Measurements from ENCODE around the gene PLEKHM2.

Gene PLEKHM2

DNA sequence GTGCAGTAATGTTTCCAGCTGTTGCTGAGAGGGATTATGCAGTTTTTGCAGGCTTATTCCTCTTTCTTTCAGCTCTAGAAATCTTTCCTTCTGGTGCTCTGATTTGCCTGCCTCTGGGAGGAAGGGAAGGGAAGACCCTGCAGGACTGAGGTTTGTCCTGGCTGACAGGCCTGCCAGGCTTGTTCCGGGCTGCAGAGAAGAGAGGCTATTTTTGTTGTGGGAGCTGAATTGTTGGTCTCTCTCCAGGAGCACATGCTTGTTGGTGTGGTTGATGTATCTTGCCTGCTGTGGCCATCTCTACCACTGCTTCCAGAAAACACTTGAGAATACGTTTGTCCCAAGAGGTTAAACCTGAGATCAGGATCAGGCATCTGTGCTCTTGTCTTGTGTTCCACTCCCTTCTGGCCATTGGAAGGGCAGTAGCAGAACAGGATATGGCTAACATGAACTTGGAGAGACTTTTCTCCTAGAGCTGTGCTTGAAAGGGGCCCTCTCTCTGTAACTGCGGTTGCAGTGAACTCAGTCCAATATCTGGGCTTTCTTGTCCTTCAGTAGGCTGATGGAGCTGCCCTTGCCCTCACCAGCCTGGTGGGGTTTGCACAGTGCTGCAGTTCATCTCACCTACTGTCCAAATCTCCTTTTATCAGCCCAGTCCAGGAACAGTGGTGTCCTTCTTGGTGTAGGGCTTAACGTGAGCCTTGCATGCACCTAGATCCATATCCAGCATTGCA lies 30.5 kb downstream of the PLEKHM2 start:
- Mint-ChIP-seq H3K4me1 (peaks cover 12% of the 10 kb centered on the region), H3K4me3 (no peak overlapping the region), H3K27me3 (ENCODE audit: low read depth, poor library complexity) (no peaks in the 10 kb centered on the region), H3K9me3 (no peaks in the 10 kb centered on the region), H3K27ac (peak overlapping the region; percentile 86), H3K36me3 (ENCODE audit: low read depth) (peaks cover 28% of the 10 kb centered on the region)
- no peak for DNase-seq
- TF ChIP-seq, protein P1, sequence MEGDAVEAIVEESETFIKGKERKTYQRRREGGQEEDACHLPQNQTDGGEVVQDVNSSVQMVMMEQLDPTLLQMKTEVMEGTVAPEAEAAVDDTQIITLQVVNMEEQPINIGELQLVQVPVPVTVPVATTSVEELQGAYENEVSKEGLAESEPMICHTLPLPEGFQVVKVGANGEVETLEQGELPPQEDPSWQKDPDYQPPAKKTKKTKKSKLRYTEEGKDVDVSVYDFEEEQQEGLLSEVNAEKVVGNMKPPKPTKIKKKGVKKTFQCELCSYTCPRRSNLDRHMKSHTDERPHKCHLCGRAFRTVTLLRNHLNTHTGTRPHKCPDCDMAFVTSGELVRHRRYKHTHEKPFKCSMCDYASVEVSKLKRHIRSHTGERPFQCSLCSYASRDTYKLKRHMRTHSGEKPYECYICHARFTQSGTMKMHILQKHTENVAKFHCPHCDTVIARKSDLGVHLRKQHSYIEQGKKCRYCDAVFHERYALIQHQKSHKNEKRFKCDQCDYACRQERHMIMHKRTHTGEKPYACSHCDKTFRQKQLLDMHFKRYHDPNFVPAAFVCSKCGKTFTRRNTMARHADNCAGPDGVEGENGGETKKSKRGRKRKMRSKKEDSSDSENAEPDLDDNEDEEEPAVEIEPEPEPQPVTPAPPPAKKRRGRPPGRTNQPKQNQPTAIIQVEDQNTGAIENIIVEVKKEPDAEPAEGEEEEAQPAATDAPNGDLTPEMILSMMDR (IDR thresholded peaks at IDR 0.05): no peak

DNA sequence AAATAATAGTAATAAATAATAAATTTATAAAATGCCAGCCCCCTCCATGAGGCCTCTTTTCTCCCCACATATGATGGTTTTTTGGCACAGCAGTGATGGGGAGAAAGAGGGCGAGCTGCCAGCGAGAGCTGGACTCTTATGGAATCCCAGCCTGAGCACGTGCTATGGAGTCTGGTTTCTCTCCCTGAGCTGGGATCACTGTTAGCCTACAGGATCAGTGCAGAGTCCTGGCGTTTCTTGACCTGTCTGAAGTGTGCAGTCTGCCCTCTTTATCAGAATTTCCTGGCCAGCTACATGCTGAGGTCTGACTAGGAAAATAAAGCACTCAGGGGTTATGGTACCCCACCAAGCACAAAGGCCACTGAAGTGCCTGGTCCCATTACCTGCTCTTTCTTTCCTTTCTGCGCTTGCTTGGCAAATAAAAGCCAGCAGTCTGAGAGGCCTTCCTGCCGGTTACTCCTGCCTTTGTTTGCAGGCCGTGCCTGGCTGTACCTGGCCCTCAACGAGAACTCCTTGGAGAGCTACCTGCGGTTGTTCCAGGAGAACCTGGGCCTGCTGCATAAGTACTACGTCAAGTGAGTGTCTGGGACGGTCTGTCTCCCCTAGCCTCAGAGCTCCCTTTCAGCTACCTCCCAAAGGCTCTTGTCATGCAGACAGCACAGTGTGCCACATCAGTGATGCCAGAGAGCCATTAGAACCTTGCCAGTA lies 33.5 kb downstream of the PLEKHM2 start:
- DNase-seq: no peak
- no peaks in the 10 kb centered on the region for H3K27me3 Mint-ChIP-seq (ENCODE audit: low read depth, poor library complexity)
- H3K36me3 Mint-ChIP-seq (ENCODE audit: low read depth): peaks cover 33% of the 10 kb centered on the region
- H3K9me3 Mint-ChIP-seq: no peaks in the 10 kb centered on the region
- H3K27ac Mint-ChIP-seq: peak overlapping the region; percentile 42
- no peak overlapping the region for H3K4me3 Mint-ChIP-seq
- TF ChIP-seq, protein P1 (IDR thresholded peaks at IDR 0.05): no peak
- peaks cover 7% of the 10 kb centered on the region for H3K4me1 Mint-ChIP-seq

DNA sequence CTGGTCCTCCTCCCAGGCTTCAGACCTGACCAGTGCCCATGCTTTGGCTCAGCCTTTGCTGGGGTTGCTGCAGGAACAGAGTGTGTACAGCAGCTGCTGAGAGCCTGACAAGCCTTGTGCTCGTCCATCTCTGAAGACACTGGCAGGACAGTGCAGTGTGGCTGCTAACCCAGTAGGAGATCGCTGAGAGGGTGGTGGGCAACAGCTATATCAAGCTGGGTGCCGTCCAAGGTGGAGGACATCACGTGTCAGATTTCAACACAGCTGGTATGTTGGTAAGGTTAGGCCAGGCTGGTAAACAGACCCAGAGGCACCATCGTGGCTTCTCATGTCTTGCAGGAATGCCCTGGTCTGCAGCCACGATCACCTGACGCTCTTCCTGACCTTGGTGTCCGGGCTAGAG lies 34.1 kb downstream of the PLEKHM2 start:
- TF ChIP-seq, protein P1 (IDR thresholded peaks at IDR 0.05): no peak
- no peaks in the 10 kb centered on the region for H3K9me3 Mint-ChIP-seq
- H3K27me3 Mint-ChIP-seq (ENCODE audit: low read depth, poor library complexity): no peaks in the 10 kb centered on the region
- no peak overlapping the region for H3K4me3 Mint-ChIP-seq
- DNase-seq: no peak
- peak overlapping the region; percentile 42 for H3K27ac Mint-ChIP-seq
- H3K36me3 Mint-ChIP-seq (ENCODE audit: low read depth): peaks cover 38% of the 10 kb centered on the region
- peaks cover 7% of the 10 kb centered on the region for H3K4me1 Mint-ChIP-seq

DNA sequence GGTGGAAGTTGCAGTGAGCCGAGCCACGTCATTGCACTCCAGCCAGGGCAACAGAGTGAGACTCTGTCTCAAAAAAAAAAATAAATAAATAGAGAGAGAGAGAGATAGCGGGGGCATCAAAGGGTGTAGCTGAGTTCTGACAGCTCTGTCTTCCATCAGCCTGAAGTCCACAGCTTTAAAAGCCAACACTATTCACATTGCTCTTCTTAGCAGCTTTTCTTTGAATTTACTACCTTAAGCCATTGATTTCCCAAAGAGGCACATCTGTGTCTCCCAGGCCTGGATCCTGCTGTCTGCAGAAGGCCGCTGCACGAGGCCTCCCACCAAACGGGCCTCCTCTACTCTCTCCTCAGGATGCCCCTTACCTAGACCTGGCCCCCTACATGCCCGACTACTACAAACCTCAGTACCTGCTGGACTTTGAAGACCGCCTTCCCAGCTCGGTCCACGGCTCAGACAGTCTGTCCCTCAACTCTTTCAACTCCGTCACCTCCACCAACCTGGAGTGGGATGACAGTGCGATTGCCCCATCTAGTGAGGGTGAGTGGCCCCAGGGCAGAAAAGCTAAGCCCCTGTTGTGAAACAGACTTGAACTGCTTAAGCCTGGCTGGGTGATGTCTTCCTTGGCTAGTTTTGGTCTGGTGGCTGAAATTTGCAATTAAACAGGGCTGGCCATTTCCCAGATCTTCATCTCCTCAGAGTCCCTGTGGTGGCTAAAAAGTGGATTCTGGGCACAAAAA lies 35.4 kb downstream of the PLEKHM2 start:
- TF ChIP-seq, protein P1 (IDR thresholded peaks at IDR 0.05): no peak
- peaks cover 33% of the 10 kb centered on the region for H3K36me3 Mint-ChIP-seq (ENCODE audit: low read depth)
- H3K9me3 Mint-ChIP-seq: no peaks in the 10 kb centered on the region

DNA sequence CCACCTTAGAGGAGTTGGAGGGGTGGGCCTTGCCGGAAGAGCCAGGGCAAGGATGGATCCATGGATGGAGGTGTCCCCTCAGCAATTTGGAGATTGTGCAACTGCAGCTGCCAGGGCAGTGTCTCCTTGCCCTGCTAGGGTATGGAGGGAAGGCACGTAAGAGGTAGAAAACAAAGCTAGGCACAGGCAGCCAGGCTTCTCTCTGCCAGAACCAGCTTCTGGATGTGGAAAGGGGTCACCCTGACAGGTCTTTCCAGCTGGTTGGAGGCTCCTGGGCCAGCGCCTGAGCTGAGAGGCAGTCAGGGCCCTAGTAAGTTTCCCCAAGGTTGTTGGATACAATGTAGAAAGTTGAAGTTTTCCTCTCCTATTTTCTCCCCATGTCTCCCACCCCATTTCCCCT lies 36.7 kb downstream of the PLEKHM2 start:
- H3K4me3 Mint-ChIP-seq: no peak overlapping the region
- H3K9me3 Mint-ChIP-seq: no peaks in the 10 kb centered on the region
- TF ChIP-seq, protein P1 (IDR thresholded peaks at IDR 0.05): no peak
- DNase-seq: no peak
- H3K27me3 Mint-ChIP-seq (ENCODE audit: low read depth, poor library complexity): no peaks in the 10 kb centered on the region
- no peak overlapping the region for H3K27ac Mint-ChIP-seq
- H3K36me3 Mint-ChIP-seq (ENCODE audit: low read depth): peaks cover 32% of the 10 kb centered on the region
- H3K4me1 Mint-ChIP-seq: peaks cover 7% of the 10 kb centered on the region

More for the DNA sequence above, 35.4 kb downstream of the PLEKHM2 start:
- Mint-ChIP-seq H3K27me3 (ENCODE audit: low read depth, poor library complexity) (no peaks in the 10 kb centered on the region), H3K27ac (peak overlapping the region; percentile 37), H3K4me1 (peaks cover 4% of the 10 kb centered on the region), H3K4me3 (no peak overlapping the region)
- no peak for DNase-seq
